Suppressor macrophage (primary cell): ENCODE results near the gene MAGI1.

ENCODE experiments used
- DNase-seq, 4 experiments: peaks; one replicate each; pipeline ENCODE4 v3.0.0-alpha.2; 2020 to 2022

The MAGI1 gene

DNA sequence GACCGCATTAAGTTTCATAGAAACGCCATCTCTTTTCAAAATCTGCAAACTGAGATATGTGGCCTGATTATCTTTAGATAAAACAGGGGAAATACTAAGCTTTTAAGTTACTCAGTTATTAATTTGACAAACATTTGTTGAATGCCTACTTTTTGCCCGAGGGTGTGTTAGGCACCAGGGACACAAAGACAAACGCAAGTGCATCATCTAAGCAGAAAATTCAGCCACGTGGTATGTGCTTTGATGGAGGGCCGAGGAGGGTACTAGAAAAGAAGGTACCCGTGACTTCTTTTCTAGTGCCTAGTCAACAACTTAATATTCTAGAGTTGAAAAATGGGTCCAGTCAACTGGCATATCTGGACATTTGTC lies 594.3 kb downstream of the MAGI1 start:
- no peak for DNase-seq

DNA sequence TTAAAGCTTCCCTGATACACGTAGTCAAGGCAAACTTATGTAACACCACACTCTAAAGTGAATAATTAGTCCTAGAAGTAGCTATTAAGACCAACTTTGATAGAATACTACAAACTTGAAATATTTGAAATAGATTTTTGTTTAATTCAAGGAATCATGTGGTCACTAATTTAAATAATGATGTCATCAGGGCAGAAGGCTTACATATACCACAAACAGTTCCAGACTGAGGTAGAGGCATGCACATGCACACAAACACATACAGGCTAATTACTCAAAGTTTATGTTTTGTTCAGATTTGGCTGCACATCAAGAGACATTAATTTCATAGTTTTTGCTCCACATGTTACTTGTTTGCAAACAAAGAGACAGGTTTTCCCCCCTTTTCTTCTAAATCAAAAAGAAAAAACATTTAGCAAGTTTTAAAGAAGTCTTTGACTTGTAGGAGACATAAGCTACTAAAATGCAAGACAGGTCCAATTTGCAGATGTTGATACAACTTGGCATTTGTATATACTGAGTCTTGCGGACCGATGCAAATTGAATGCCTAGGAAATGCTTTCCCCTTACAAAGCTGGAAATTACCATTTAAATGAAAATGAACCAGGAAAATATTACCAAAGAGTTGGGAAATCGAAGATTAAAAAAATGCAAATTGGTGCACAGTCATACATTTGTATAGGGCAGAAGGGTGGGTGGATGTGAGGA lies 594.8 kb downstream of the MAGI1 start:
- no peak for DNase-seq

DNA sequence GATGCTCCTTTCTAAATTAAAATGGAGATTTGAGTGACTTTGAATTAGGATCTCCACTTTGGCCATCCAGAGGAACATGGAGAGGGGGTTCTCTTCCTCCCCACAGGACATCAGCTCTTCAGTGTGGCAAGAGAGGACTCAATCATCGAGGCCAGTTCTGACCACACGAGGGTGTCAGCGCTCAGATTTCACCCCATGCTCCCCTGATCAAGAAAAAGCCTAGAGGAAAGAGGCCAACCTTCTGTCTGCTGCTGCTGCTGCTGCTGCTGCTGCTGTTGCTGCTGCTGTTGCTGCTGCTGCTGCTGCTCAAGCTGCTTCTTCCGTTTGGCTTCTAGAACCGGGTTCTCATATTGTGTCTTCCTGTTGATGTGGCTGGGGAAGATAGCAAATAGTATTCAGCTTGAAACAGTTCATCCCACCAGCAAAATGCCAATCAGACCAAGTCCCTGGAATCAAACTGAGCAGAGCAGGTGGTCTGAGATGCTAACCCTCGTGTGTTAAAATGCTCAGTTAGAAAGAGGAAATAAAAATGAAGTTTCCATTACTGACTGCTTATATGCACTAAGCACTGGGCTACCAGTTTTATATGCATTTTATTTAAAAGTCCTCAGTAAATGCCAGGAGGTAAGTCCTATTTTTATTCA lies 599.0 kb downstream of the MAGI1 start:
- DNase-seq = no peak

DNA sequence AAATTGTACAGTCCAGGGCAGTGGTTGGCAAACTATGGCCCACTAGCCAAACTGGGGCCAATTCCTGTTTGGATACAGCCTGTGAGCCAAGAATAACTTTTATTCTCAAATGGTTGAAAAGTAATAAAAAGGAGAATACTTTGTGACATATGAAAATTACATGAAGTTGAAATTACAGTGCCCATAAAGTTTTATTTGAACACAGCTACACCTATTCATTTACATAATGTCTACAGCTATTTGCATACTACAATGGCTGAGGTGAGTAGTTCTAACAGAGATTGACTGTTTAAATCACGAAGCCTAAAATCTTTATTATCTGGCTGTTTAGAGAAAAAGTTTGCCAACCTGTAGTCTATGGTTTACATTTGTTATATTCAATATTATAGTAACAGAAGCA lies 600.1 kb downstream of the MAGI1 start:
- no peak for DNase-seq

DNA sequence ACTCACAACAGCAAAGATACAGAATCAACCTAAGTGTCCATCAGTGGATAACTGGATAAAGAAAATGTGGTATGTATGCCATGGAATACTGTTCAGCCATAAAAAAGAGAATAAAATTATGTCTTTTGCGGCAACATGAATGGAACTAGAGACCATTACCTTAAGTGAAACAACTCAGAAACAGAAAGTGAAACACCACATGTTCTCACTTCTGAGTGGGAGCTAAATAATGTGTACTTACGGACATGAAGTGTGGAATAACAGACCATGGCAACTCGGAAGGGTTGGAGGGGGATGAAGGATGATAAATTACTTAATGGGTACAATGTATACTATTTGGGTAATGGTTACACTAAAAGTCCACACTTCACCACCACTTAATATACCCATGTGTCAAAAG lies 600.6 kb downstream of the MAGI1 start:
- no peak for DNase-seq

DNA sequence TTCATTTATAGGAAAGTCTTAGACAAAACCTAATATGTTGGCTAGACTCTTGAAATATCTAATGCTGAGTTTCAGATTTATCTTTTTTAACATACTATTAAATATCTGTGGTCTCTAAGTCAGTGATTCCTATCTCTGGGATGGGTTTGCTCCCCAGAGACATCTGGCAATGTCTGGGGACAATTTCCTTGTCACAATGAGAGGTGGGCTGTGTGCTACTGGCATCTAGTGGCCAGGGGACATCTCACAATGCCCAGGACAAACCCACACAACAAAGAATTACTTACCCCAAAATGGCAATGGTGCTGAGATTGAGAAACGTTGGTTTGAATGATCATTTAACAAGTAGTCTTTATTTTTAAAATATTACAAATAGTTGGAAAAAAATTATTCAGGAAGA lies 602.1 kb downstream of the MAGI1 start:
- peak in 2 of 4 experiments; percentile 5 to 6 for DNase-seq

DNA sequence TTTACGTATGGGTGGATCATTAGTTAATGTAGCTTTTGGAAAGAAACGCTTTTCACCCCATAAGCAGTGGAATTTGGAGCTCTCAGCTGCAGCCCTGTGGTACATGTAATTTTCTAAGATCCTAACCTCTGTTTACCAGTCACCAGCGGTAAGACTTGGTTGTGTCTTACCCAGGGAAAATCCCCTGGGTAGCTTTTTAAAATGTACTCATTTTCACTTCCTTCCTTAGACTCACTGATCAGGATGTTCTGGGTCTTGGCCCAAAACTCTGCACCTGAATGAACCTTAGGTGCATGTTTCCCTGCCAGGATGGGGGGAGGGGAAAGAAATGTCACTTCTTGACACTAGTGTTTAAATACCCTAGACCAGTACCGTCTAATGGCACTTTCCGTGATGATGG lies 605.2 kb downstream of the MAGI1 start:
- no peak for DNase-seq

DNA sequence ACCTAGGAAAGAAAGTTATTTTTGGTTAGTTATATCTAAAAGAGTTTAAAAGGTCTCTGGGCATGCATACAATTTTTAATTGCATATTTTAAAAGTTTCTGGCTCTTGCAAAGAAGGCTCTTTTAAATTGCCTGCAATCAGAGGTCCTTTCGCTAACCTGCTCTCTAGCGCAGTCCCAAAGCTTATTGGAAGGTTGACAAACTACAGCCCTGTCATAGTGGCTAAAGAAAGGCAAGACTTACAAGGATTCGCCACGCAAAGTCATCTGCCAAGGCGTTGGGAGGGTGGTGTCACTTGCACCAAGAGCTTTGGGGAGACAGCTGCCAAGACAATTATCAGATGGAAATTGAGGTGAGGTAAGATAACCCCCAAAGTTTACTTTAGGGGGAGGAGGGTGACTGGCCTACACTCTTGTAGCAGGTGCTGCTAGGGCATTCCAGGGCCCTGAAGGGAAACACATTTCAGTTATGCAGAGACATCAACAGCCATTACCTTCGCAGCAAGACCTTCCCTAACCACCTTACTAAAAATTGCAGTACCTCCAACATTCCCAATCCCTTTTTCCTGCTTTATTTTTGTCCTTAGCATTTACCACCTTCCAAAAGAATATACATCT lies 606.2 kb downstream of the MAGI1 start:
- DNase-seq = no peak

DNA sequence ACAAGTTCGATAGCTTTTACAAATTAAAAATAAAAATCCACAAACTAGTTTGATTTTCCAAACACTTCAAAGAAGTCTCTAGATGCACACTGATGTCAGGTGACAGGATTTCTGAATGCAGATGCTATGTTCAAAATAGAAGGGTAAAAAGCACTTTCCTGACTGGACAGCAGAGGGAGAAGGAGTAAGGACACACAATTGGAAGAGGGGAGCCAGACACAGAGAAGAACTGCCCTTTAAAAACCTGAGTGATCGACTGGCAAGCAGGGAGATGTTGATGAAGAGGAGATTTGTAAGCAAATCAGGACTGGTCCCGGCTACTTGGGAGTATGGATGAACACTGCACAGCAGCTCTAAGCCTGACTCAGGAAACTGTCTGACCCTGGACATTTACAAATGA lies 612.8 kb downstream of the MAGI1 start:
- DNase-seq = no peak

DNA sequence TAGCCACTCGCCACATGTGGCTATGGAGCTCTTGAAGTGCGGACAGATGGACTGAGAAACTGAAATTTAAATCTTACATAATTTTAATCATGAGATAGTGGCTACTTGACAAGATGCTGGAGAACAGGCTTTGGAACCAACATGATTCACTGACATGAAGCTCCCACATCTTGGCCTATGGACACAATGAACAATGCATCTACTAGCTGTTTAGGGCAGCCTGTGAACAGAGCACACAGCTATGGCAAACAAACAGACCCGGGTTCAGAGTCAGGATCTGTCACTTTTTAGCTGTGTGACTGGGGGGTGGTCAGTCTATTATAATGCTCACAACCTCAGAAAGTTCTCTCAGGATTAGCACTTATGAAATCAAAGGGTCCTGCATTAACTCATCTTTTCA lies 616.6 kb downstream of the MAGI1 start:
- no peak for DNase-seq

DNA sequence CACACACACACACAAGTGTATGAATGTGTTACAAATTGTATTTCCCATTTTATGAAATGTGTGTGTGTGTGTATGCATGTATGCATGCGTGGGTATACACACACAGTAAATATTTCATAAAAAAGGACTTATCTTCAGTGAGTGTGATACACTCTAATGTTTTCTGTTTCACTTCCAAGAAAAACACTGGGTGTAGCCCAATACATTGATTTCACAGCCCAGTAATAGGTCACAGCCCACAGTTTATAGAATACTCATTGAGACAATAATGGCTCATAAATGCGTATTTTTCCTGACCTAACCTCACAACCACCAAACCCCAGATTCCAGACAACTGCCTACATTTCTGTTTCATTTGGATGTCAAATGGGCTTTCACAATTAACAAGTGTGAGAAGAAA lies 619.5 kb downstream of the MAGI1 start:
- DNase-seq = no peak

DNA sequence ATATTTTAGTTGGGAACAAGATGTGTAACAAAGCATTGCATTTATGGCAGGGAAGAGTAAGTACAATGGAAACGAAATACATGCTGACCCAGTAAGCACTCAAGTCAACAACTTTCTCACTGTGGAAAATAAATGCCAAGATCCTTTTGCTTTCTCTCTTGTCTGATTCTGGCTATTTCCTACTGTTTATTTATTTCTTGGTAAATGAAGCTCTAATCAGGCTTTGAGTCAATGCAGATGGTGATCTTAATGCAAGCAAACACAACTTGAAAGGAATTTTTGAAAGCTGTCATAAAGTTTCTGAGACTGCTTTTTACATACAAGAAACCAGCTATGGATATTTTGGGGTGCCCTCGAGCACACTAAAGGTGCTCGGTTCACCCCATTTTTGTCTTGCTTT lies 624.8 kb downstream of the MAGI1 start:
- no peak for DNase-seq

DNA sequence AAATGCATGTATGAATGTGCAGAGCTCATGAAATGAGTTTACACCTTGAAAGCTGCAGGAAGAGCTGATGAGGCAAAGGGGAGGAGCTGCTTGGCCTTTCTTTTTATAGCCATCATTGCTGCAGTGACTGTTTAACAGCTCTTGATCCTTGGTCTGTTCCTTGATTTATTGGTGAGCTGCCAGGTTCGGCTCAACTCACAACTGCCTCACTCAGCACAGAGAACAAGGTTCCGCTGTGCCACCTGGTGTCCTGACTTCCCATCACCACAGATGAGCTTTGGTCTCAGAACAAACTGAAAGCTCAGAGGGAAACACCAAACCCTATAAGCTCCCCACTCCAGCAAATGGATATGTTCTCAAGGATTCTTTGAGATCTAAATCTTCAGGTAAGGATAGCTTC lies 626.1 kb downstream of the MAGI1 start:
- DNase-seq = no peak

DNA sequence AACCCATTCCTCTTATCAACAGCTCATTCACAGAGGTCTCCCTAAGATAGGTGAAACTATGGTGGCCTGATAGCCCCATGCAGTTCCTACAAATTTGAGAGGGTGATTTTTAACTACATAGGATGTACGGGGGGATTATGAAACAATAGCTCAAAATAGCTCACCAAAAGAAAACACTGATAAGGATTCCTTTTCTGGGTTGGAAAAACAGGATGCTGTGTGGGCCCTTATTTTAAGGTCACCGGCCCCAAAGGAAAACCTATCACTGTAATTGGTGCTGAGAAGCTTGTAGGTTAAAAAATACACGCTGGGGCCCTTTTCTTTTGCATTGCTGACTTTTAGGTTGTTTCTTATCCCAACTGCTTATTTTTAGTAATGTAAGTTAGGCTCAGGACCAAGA lies 627.4 kb downstream of the MAGI1 start:
- no peak for DNase-seq

DNA sequence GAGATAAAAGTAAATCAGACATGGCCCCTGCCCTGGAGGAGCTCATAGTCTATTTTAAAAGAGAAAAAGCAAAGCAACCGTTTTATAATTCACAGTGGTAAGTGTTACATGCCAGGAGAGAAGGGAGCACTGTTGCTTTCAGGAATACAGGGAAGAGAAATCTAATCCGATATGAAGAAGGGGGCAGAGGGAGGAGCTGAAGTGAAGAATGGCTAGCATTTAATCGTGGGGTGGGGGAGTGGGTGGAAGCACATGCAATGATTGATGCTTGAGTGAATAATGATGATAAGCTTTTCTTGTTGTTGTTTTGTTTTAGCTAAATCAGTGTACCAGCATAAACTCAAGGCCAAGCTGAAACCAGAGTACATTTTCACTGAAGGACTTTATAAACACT lies 629.5 kb downstream of the MAGI1 start:
- DNase-seq = no peak

DNA sequence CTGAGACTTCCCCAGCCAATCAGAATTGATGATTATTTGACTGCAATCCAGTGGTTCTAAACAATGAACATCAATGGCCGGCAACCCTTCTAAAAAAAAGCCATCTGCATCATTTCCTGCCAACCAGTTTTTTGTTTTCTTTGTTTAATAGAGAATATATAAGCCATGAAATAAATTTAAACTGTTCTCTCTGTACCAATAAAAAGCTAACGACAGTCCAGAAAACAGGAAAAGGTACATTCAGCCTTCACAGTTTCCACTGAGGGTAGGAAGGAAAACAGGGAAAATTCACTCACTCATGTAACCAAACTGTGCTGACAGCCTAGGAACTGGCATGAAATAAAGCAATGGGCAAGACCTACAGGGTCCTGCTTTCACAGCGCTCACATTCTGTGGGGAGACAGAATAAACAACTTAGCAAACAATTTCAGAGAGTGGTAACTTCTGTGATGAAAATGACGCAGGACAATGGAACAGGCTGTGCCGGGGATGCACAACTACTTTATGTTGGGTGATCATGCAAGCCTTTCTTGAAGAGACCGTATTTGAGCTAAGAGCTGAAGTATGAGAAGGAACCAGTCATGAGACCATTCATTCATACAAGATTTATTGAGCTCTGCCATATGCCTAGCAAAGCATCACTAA lies 630.1 kb downstream of the MAGI1 start:
- DNase-seq = no peak

DNA sequence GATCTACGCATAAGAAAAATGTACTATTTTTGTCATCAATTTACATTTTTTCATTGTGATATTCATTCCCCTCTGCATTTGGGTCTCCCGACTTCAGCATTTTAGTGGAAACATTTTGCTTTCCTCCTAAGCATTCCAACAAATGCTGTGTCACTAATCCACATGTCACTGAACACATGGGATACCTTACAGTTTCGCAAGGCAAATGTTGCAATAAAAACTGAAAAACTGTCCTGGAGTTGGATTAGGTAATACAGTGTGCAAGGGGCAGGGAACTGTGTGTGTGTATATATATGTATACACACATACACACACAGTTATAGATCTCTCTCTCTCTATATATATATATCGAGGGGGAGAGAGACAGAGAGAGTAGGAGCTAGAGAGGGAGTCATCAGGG lies 632.2 kb downstream of the MAGI1 start:
- peak in 2 of 4 experiments; percentile 10 to 23 for DNase-seq

DNA sequence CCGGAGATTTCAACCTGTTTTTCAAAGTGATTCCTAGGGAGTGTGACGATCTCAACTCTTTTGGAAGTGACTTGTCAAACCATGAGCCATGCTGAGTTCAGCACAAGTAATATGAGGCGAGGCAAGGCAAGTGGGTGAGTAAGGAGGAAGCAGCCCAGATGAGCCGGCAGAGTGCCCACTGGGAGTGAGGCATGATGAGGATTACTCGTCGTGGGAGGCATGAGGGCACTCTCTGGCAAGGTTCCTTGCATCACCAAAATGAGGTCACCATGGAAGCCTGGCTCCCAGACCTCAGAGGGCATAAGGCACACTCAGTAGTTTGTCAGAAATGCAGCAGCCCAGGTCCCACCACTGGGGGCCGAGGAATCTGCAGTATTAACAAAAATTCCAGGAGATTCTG lies 636.1 kb downstream of the MAGI1 start:
- DNase-seq = peak; percentile 54 to 73 (median 66)

DNA sequence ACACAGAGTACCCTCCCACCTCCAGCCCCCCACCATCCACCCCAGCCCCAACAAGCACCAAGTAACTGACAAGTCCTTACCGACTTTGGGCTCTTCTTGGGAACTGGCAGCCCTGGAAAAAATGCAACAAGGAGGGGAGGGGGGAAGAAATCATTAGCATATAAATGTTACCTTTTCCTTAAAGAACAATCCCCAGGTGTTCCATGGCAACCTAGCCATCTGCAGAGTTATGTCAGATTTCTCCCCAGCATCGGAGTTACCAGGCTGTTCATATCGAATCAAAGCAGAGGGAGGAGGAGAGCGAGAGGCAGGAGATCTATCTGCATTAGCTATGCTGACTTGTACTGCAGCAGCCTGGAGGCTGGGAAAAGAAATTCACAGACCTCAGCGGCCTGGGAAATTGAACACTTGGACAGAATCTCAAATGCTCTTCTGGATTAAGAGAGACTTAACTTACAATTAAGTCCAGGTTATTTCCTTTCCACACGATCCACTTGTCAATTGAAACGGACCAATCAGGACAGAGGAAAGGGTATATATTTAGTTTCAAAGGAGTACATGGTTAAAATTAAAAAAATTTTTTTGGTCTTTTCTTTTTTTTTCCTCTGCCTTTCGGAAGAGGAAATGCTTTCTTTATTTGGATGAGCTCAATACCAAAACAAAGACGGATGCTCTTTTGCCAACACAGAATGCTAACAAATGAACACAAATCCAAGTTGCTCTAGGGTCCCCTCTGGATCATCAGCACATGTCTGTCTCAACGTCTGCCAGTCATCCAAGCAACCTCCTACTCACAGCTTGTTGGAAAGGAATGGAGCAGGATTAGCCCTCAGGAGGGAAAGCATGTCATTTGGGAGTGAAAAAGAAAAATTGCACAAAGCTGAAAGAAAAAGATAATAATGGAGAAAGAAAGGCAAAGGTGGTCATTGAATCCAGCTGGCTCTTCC lies 637.1 kb downstream of the MAGI1 start:
- no peak for DNase-seq

DNA sequence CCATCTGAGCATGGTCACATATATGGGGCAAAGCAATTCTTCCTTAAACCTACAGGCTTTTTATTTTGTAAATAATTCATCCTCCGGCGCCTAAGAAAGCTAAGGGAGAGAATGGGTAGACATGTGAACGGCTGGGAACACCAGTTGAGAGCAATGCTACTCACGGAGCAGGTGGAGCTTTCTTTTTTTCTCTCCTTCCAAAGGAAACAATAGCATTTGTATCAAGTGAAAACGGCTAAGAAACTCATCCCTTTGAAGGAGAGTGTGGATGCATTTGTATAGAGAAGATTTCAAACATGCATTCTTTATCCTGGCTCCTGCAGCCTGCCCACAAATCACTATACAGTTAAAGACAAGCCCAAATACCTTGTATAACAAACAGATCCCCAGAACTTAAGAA lies 637.8 kb downstream of the MAGI1 start:
- no peak for DNase-seq

DNA sequence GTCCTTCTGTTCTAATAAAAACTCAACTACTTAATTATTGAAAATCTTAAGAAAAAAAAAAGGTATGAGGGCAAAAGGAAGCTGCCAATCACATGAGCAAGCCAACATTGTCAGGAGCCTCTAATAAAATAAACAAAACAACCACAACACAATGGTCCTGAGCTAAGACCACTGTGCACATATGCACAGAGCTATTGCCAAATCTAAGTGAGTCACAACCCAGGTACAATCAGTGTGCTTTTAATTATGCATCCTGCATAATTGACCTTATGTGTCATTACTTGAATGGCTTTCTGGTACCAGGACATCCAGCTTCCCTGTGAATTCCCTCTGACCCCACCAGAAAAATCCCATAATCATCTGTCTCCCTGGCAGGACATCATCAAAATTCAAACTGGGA lies 639.8 kb downstream of the MAGI1 start:
- DNase-seq = no peak

DNA sequence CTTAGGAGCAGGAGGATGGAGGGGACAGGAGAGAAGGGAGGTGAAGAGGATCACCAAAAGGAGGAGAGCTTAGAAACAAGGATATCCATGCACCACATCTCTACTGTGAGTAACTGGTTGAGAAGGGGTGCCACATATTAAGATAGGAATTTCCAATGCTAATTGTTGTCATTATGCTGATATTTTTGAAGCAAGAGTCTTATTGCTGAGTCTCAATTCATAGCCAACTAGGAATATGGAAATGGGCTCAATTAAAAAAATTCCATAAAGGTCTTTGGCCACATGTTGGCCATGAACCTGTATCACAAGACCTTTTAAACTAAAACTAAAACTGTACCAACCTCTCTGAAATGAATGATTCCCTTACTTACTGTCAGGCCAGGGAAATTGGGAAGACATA lies 642.6 kb downstream of the MAGI1 start:
- no peak for DNase-seq

DNA sequence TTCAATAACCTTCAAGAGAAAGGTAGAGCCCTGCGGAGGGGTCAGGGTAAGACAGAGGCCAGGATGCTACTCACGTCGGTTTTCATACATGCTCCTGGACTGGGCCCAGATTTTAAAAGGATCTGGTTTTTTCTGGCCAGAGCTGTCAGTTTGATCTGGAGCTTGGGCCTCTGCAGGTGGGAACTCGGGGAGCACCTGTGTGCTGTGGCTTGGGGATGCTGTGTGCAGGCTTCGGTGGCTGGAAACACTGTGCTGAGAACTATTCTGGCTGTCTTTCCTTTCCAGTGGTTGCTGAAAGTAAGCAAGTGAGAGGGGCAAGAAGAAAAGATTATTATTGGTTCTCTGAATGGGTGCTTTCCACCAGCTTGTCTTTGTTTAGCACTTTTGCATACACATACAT lies 647.6 kb downstream of the MAGI1 start:
- DNase-seq = no peak
